ENCODE data around the gene SCUBE3. TPM values are rescaled to one million over a fixed set of nuclear protein-coding genes. Genes with fewer than 3 reads are reported as not detected.

Gene SCUBE3
- polyA plus RNA-seq, 1 donor from 2014 or later: 7.3 TPM

DNA sequence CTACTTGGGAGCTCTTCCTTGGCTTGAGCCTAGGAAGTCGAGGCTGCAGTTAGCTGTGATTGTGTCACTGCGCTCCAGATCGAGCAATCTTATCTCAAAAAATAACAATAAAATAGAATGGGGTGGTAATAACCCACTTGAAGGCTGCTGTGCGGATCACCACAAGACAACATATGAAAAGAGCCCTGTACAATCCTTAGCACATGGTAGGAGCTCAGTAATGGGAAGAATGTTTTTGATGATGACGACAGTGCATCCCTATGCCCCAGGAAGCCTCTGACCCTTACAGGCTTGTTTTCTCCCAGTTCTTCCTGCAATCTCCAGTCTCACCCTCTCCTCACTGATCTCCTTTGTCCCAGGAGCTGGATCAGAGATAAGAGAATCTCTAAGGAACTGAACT lies 15.5 kb downstream of the SCUBE3 start:
- Histone ChIP-seq H3K4me3 (ENCODE audit: low read length) (no peak overlapping the region), H3K9ac (ENCODE audit: low read length) (no peak overlapping the region)

DNA sequence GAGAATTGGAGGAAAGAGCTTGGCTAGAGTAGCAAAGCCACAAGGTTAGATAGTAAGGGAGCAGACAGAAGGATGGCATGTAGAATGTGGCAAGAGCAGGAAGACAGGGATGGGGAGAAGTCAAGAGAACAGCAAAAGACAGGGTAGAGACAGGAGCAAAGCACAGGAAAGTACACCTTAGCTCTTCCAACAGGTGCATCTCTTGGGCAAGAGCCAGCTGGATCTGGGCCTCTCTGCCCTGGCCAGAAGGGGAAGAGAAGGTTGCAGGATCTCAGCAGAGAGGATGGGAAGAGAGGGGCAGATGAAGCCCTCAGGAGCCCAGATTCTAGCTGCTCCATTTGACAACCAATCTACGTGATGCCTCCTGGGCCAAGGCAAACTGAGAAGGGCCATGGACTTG lies 16.7 kb downstream of the SCUBE3 start:
- Histone ChIP-seq H3K27me3 (ENCODE audit: insufficient read depth, low read depth, low read length) (no peaks in the 10 kb centered on the region), H3F3A (ENCODE audit: insufficient read depth, low read length, poor library complexity, severe bottlenecking) (no peaks in the 10 kb centered on the region), H3K79me2 (replicated peaks; ENCODE audit: insufficient read depth, low read length) (no peaks in the 10 kb centered on the region), H3K27ac (ENCODE audit: low read length) (no peak overlapping the region), H3K9me3 (ENCODE audit: low read length) (no peaks in the 10 kb centered on the region), H3K4me3 (ENCODE audit: low read length) (no peak overlapping the region), H4K20me1 (ENCODE audit: insufficient read depth) (no peaks in the 10 kb centered on the region), H3K4me2 (ENCODE audit: low read length) (no peak overlapping the region), H2AFZ (ENCODE audit: low read depth, low read length) (no peak overlapping the region), H3K9me2 (ENCODE audit: insufficient read depth, low read length) (no peaks in the 10 kb centered on the region), H3K36me3 (ENCODE audit: insufficient read depth, low read length) (no peaks in the 10 kb centered on the region), H3K9ac (ENCODE audit: low read length) (no peak overlapping the region)
- no peak for TF ChIP-seq EP300 (conservative IDR thresholded peaks at IDR 0.05; ENCODE audit: poor library complexity, severe bottlenecking)
- TF ChIP-seq, protein P1, sequence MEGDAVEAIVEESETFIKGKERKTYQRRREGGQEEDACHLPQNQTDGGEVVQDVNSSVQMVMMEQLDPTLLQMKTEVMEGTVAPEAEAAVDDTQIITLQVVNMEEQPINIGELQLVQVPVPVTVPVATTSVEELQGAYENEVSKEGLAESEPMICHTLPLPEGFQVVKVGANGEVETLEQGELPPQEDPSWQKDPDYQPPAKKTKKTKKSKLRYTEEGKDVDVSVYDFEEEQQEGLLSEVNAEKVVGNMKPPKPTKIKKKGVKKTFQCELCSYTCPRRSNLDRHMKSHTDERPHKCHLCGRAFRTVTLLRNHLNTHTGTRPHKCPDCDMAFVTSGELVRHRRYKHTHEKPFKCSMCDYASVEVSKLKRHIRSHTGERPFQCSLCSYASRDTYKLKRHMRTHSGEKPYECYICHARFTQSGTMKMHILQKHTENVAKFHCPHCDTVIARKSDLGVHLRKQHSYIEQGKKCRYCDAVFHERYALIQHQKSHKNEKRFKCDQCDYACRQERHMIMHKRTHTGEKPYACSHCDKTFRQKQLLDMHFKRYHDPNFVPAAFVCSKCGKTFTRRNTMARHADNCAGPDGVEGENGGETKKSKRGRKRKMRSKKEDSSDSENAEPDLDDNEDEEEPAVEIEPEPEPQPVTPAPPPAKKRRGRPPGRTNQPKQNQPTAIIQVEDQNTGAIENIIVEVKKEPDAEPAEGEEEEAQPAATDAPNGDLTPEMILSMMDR (IDR thresholded peaks at IDR 0.05; ENCODE audit: poor library complexity, severe bottlenecking): no peak
- TF ChIP-seq POLR2AphosphoS5 (IDR thresholded peaks at IDR 0.05): no peak
- no peak for TF ChIP-seq RAD21 (conservative IDR thresholded peaks at IDR 0.05)
- no peak for TF ChIP-seq SMC3 (conservative IDR thresholded peaks at IDR 0.05; ENCODE audit: poor library complexity)

More for the DNA sequence above, 15.5 kb downstream of the SCUBE3 start:
- Histone ChIP-seq H3K27me3 (ENCODE audit: insufficient read depth, low read depth, low read length) (no peaks in the 10 kb centered on the region), H3K36me3 (ENCODE audit: insufficient read depth, low read length) (no peaks in the 10 kb centered on the region), H4K20me1 (ENCODE audit: insufficient read depth) (no peaks in the 10 kb centered on the region), H3K4me2 (ENCODE audit: low read length) (no peak overlapping the region), H3K27ac (ENCODE audit: low read length) (no peak overlapping the region), H3F3A (ENCODE audit: insufficient read depth, low read length, poor library complexity, severe bottlenecking) (no peaks in the 10 kb centered on the region), H2AFZ (ENCODE audit: low read depth, low read length) (no peak overlapping the region), H3K79me2 (replicated peaks; ENCODE audit: insufficient read depth, low read length) (peaks cover 3% of the 10 kb centered on the region), H3K9me3 (ENCODE audit: low read length) (no peaks in the 10 kb centered on the region), H3K9me2 (ENCODE audit: insufficient read depth, low read length) (no peaks in the 10 kb centered on the region)
- TF ChIP-seq, protein P2, sequence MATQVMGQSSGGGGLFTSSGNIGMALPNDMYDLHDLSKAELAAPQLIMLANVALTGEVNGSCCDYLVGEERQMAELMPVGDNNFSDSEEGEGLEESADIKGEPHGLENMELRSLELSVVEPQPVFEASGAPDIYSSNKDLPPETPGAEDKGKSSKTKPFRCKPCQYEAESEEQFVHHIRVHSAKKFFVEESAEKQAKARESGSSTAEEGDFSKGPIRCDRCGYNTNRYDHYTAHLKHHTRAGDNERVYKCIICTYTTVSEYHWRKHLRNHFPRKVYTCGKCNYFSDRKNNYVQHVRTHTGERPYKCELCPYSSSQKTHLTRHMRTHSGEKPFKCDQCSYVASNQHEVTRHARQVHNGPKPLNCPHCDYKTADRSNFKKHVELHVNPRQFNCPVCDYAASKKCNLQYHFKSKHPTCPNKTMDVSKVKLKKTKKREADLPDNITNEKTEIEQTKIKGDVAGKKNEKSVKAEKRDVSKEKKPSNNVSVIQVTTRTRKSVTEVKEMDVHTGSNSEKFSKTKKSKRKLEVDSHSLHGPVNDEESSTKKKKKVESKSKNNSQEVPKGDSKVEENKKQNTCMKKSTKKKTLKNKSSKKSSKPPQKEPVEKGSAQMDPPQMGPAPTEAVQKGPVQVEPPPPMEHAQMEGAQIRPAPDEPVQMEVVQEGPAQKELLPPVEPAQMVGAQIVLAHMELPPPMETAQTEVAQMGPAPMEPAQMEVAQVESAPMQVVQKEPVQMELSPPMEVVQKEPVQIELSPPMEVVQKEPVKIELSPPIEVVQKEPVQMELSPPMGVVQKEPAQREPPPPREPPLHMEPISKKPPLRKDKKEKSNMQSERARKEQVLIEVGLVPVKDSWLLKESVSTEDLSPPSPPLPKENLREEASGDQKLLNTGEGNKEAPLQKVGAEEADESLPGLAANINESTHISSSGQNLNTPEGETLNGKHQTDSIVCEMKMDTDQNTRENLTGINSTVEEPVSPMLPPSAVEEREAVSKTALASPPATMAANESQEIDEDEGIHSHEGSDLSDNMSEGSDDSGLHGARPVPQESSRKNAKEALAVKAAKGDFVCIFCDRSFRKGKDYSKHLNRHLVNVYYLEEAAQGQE (IDR thresholded peaks at IDR 0.05; ENCODE audit: borderline replicate concordance): no peak
- TF ChIP-seq, protein P1 (IDR thresholded peaks at IDR 0.05; ENCODE audit: poor library complexity, severe bottlenecking): no peak
- no peak for TF ChIP-seq POLR2AphosphoS5 (IDR thresholded peaks at IDR 0.05)

DNA sequence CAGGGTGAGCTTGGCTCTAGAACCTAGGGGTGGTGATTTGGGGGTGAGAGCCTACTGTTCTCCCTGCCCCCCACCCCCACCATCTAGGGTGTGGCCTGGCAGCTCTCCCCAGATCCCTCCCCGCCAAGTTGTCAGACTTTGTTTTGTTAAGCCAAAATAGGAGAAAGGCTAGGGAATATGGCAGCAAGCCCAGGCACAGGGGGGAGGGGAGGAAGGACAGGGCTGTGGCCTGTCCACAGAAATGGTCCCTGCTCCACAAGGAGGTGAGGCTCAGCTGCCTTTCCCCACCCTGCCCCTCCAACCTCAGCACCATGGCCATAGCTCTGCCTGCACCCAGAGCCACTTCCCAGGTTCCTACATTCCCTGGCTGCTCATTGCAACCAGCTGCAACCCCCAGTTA lies 17.2 kb downstream of the SCUBE3 start:
- Histone ChIP-seq H3K27me3 (ENCODE audit: insufficient read depth, low read depth, low read length) (no peaks in the 10 kb centered on the region), H3K4me2 (ENCODE audit: low read length) (no peak overlapping the region), H3K27ac (ENCODE audit: low read length) (no peak overlapping the region), H3F3A (ENCODE audit: insufficient read depth, low read length, poor library complexity, severe bottlenecking) (no peaks in the 10 kb centered on the region), H3K79me2 (replicated peaks; ENCODE audit: insufficient read depth, low read length) (no peaks in the 10 kb centered on the region), H3K36me3 (ENCODE audit: insufficient read depth, low read length) (no peaks in the 10 kb centered on the region), H3K9me3 (ENCODE audit: low read length) (no peaks in the 10 kb centered on the region), H3K9me2 (ENCODE audit: insufficient read depth, low read length) (no peaks in the 10 kb centered on the region), H2AFZ (ENCODE audit: low read depth, low read length) (no peak overlapping the region), H4K20me1 (ENCODE audit: insufficient read depth) (no peaks in the 10 kb centered on the region), H3K4me3 (ENCODE audit: low read length) (no peak overlapping the region), H3K9ac (ENCODE audit: low read length) (no peak overlapping the region)
- TF ChIP-seq RAD21 (conservative IDR thresholded peaks at IDR 0.05): no peak
- TF ChIP-seq, protein P2 (IDR thresholded peaks at IDR 0.05; ENCODE audit: borderline replicate concordance): no peak
- TF ChIP-seq, protein P1 (IDR thresholded peaks at IDR 0.05; ENCODE audit: poor library complexity, severe bottlenecking): no peak
- no peak for TF ChIP-seq EP300 (conservative IDR thresholded peaks at IDR 0.05; ENCODE audit: poor library complexity, severe bottlenecking)
- no peak for TF ChIP-seq MXI1 (conservative IDR thresholded peaks at IDR 0.05; ENCODE audit: poor library complexity, severe bottlenecking)
- no peak for TF ChIP-seq SMC3 (conservative IDR thresholded peaks at IDR 0.05; ENCODE audit: poor library complexity)
- TF ChIP-seq POLR2AphosphoS5 (IDR thresholded peaks at IDR 0.05): no peak
- no peak for TF ChIP-seq TAF1 (IDR thresholded peaks at IDR 0.05; ENCODE audit: low read depth)
